ENCODE measurements around the gene ITLN1. TPM values are rescaled to one million over a fixed set of nuclear protein-coding genes. Genes with fewer than 3 reads are reported as not detected.

Gene ITLN1
- polyA plus RNA-seq, 1 donor (not counting 4 experiments of a cell fraction or from before 2014, with no cell fraction given) = not detected

- no peaks in the 10 kb centered on the region for H3K9me1 ChIP-seq (ENCODE audit: control insufficient read depth, extremely low read depth, insufficient read depth, low read length)
- H3K4me3 ChIP-seq (ENCODE audit: control insufficient read depth in 2 of 3, extremely low read depth in 1 of 3, insufficient read depth in 2 of 3, low read depth in 1 of 3, low read length in 3 of 3) = no peak overlapping the region
- no peak overlapping the region for H3K4me2 ChIP-seq (ENCODE audit: control insufficient read depth, extremely low read depth, insufficient read depth, low read depth, low read length)
- H3K36me3 ChIP-seq (ENCODE audit: control insufficient read depth in 2 of 2, extremely low read depth in 1 of 2, insufficient read depth in 2 of 2, low read length in 2 of 2) = no peaks in the 10 kb centered on the region
- no peak for FAIRE-seq
- no peaks in the 10 kb centered on the region for H3K27me3 ChIP-seq (ENCODE audit: control insufficient read depth, extremely low read depth, insufficient read depth, low read length)
- no peak overlapping the region for H3K9ac ChIP-seq (ENCODE audit: control insufficient read depth, extremely low read depth, insufficient read depth, low read length)
- no peak overlapping the region for H3K27ac ChIP-seq (ENCODE audit: control insufficient read depth, insufficient read depth, low read length)
- TF ChIP-seq EZH2 (IDR thresholded peaks at IDR 0.05; ENCODE audit: low read length) = no peak
- TF ChIP-seq CTCF (optimal IDR thresholded peaks at IDR 0.05 in 1 of 3, IDR thresholded peaks at IDR 0.05 in 1 of 3, conservative IDR thresholded peaks at IDR 0.05 in 1 of 3; ENCODE audit: extremely low read depth in 1 of 3, insufficient read depth in 2 of 3, low read length in 3 of 3) = no peak
- no peak overlapping the region for H2AFZ ChIP-seq (ENCODE audit: control insufficient read depth, low read length)
- no peaks in the 10 kb centered on the region for H3K4me1 ChIP-seq (ENCODE audit: control insufficient read depth, extremely low read depth, insufficient read depth, low read length)
- no peak for DNase-seq (ENCODE audit: low read depth, low spot score)
- H3K79me2 ChIP-seq (ENCODE audit: control insufficient read depth, insufficient read depth, low read length) = no peaks in the 10 kb centered on the region
- H3K9me3 ChIP-seq (ENCODE audit: control insufficient read depth, low read depth, low read length) = no peaks in the 10 kb centered on the region
- H4K20me1 ChIP-seq (ENCODE audit: control insufficient read depth, extremely low read depth, insufficient read depth, low read length) = no peaks in the 10 kb centered on the region
- dilution Hi-C loops (cut with MboI; ENCODE audit: extremely low pct_ligation_motif_present, low sequenced_read_pairs) = no loop called here
Measured at GRCh38 chr1:160863774-160864131, 21.2 kb downstream of the ITLN1 start.

- H3K9ac ChIP-seq (ENCODE audit: control insufficient read depth, extremely low read depth, insufficient read depth, low read length) = no peak overlapping the region
- H3K27ac ChIP-seq (ENCODE audit: control insufficient read depth, insufficient read depth, low read length) = no peak overlapping the region
- no peaks in the 10 kb centered on the region for H3K36me3 ChIP-seq (ENCODE audit: control insufficient read depth in 2 of 2, extremely low read depth in 1 of 2, insufficient read depth in 2 of 2, low read length in 2 of 2)
- H3K4me1 ChIP-seq (ENCODE audit: control insufficient read depth, extremely low read depth, insufficient read depth, low read length) = no peaks in the 10 kb centered on the region
- H3K4me3 ChIP-seq (ENCODE audit: control insufficient read depth in 2 of 3, extremely low read depth in 1 of 3, insufficient read depth in 2 of 3, low read depth in 1 of 3, low read length in 3 of 3) = no peak overlapping the region
- H3K79me2 ChIP-seq (ENCODE audit: control insufficient read depth, insufficient read depth, low read length) = no peaks in the 10 kb centered on the region
- H3K27me3 ChIP-seq (ENCODE audit: control insufficient read depth, extremely low read depth, insufficient read depth, low read length) = no peaks in the 10 kb centered on the region
- no peak overlapping the region for H3K4me2 ChIP-seq (ENCODE audit: control insufficient read depth, extremely low read depth, insufficient read depth, low read depth, low read length)
- no peak overlapping the region for H2AFZ ChIP-seq (ENCODE audit: control insufficient read depth, low read length)
- DNase-seq (ENCODE audit: low read depth, low spot score) = no peak
- FAIRE-seq = no peak
- H3K9me1 ChIP-seq (ENCODE audit: control insufficient read depth, extremely low read depth, insufficient read depth, low read length) = no peaks in the 10 kb centered on the region
- TF ChIP-seq EZH2 (IDR thresholded peaks at IDR 0.05; ENCODE audit: low read length) (no peak), CTCF (optimal IDR thresholded peaks at IDR 0.05 in 1 of 3, IDR thresholded peaks at IDR 0.05 in 1 of 3, conservative IDR thresholded peaks at IDR 0.05 in 1 of 3; ENCODE audit: extremely low read depth in 1 of 3, insufficient read depth in 2 of 3, low read length in 3 of 3) (no peak)
- dilution Hi-C loops (cut with MboI; ENCODE audit: extremely low pct_ligation_motif_present, low sequenced_read_pairs) = no loop called here
- no peaks in the 10 kb centered on the region for H4K20me1 ChIP-seq (ENCODE audit: control insufficient read depth, extremely low read depth, insufficient read depth, low read length)
- no peaks in the 10 kb centered on the region for H3K9me3 ChIP-seq (ENCODE audit: control insufficient read depth, low read depth, low read length)
Measured at GRCh38 chr1:160863061-160863773, 21.8 kb downstream of the ITLN1 start.

Data from keratinocyte (primary cell).